GM12878 (cell line): ENCODE results near the gene RRBP1. TPM values are rescaled to one million over a fixed set of nuclear protein-coding genes. Genes with fewer than 3 reads are reported as not detected.

Experiments
- ATAC-seq: fragments of 200-7000 bp; cut with Tn5 transposase; 3 replicates; pipeline ENCODE4 v1.9.1; 2020; ENCODE audit warnings: mild to moderate bottlenecking, moderate library complexity
- BruUV-seq: library from RNA; stranded (reverse); fragments of 400-500 nt; replicated peaks from 2 replicates; lab custom pipeline; 2021; lab: Mats Ljungman, UMichigan
- CTCF ChIA-PET: fragments of 300-600 bp; sonication (Branson Sonifier 250); formaldehyde crosslinking; extraction: SDS; loops from one replicate; lab custom pipeline; 2021; ENCODE audit warnings: inconsistent platforms; lab: Yijun Ruan, JAX
- POLR2A ChIA-PET: fragments of 350-600 bp; formaldehyde crosslinking; extraction: SDS; loops from one replicate; lab custom pipeline; 2021; ENCODE audit warnings: inconsistent platforms; lab: Charles Lee
- RAD21 ChIA-PET: fragments of 300-600 bp; sonication (Branson Sonifier 250); formaldehyde crosslinking; loops from one replicate; lab custom pipeline; 2023; ENCODE audit warnings: antibody characterized with exemption; ENCODE audit not compliant: unreplicated experiment; lab: Charles Lee
- SMC1A ChIA-PET: fragments of 300-600 bp; sonication (Branson Sonifier 250); formaldehyde crosslinking; loops from one replicate; lab custom pipeline; 2023; ENCODE audit not compliant: unreplicated experiment, uncharacterized antibody; lab: Charles Lee
- DNase-seq: peaks from one replicate; pipeline ENCODE4 v3.0.0-alpha.2; 2011; ENCODE audit warnings: low read depth, low spot score
- FAIRE-seq: peaks from 3 replicates; lab custom pipeline; 2011; peaks lifted over from hg19 to GRCh38; lab: Jason Lieb, UNC
- H2AFZ ChIP-seq: 2 replicates; pipeline ENCODE4 v1.6.0; 2011; ENCODE audit warnings: low read depth, low read length, control low read depth; ENCODE audit not compliant: control insufficient read depth
- H3K27ac ChIP-seq: 2 replicates; pipeline ENCODE4 v1.5.1; 2011; ENCODE audit warnings: control low read depth; ENCODE audit not compliant: control insufficient read depth, insufficient read depth
- H3K27me3 ChIP-seq, 2 experiments: replicated peaks in 1 of 2; 2 replicates each; pipeline versions ENCODE4 v1.6.0 to v1.6.1; 2011; ENCODE audit warnings: low read length in 1 of 2; ENCODE audit not compliant: control insufficient read depth in 2 of 2, insufficient read depth in 2 of 2
- H3K36me3 ChIP-seq, 2 experiments: 2 replicates each; pipeline ENCODE4 v1.5.1; 2011; ENCODE audit warnings: low read length in 1 of 2; ENCODE audit not compliant: control insufficient read depth in 2 of 2, insufficient read depth in 2 of 2
- H3K4me1 ChIP-seq: 2 replicates; pipeline ENCODE4 v1.6.1; 2011; ENCODE audit warnings: mild to moderate bottlenecking, low read length, moderate library complexity, mixed read lengths; ENCODE audit not compliant: control insufficient read depth, insufficient read depth
- H3K4me2 ChIP-seq: 2 replicates; pipeline ENCODE4 v1.6.0; 2011; ENCODE audit warnings: control low read depth; ENCODE audit not compliant: control insufficient read depth, insufficient read depth
- H3K4me3 ChIP-seq: fragments of 200-600 bp; sonication (generic); 2 replicates; pipeline ENCODE4 v1.5.1; 2016
- H3K79me2 ChIP-seq: 2 replicates; pipeline ENCODE4 v1.6.0; 2011; ENCODE audit warnings: low read length; ENCODE audit not compliant: control insufficient read depth, insufficient read depth
- H3K9ac ChIP-seq: 2 replicates; pipeline ENCODE4 v1.8.0; 2011; ENCODE audit warnings: low read length, control low read depth, mixed read lengths; ENCODE audit not compliant: control insufficient read depth, insufficient read depth
- H3K9me3 ChIP-seq: replicated peaks from 3 replicates; pipeline ENCODE4 v1.5.1; 2011; ENCODE audit warnings: mild to moderate bottlenecking, low read length; ENCODE audit not compliant: control insufficient read depth, insufficient read depth
- H4K20me1 ChIP-seq: 2 replicates; pipeline ENCODE4 v1.6.0; 2011; ENCODE audit not compliant: control insufficient read depth, insufficient read depth
- ATF2 ChIP-seq: IDR thresholded peaks from 2 replicates; pipeline ENCODE4 v1.6.1; 2012; ENCODE audit warnings: low read length, inconsistent platforms
- ATF7 ChIP-seq: fragments of 450-650 bp; IDR thresholded peaks from 2 replicates; pipeline ENCODE4 v1.6.1; 2016; ENCODE audit warnings: low read depth, mild to moderate bottlenecking
- BCL3 ChIP-seq: IDR thresholded peaks from 2 replicates; pipeline ENCODE4 v1.6.1; 2011; ENCODE audit warnings: borderline replicate concordance, low read depth, mild to moderate bottlenecking, moderate library complexity, low read length; ENCODE audit not compliant: insufficient read depth, poor library complexity, severe bottlenecking
- BHLHE40 ChIP-seq, 2 experiments: fragments of 450-650 bp in 1 of 2; IDR thresholded peaks; 2 replicates each; pipeline ENCODE4 v1.6.1; 2011 to 2017; ENCODE audit warnings: low read depth in 2 of 2, borderline replicate concordance in 1 of 2, improper control_type of control experiment in 1 of 2, low read length in 1 of 2, mild to moderate bottlenecking in 1 of 2
- GABPA ChIP-seq: IDR thresholded peaks from 2 replicates; pipeline ENCODE4 v1.6.1; 2014; ENCODE audit warnings: antibody characterized with exemption, low read depth, mild to moderate bottlenecking, inconsistent platforms
- IRF3 ChIP-seq: fragments of 450-650 bp; IDR thresholded peaks from 2 replicates; pipeline ENCODE4 v1.6.1; 2014; ENCODE audit warnings: mild to moderate bottlenecking
- KLF5 ChIP-seq: fragments of 450-650 bp; IDR thresholded peaks from 2 replicates; pipeline ENCODE4 v1.6.1; 2014; ENCODE audit warnings: mild to moderate bottlenecking; ENCODE audit not compliant: partially characterized antibody
- MTA2 ChIP-seq: fragments of 450-650 bp; IDR thresholded peaks from 2 replicates; pipeline ENCODE4 v1.6.1; 2016; ENCODE audit warnings: low read depth, mild to moderate bottlenecking, moderate library complexity
- MTA3 ChIP-seq: IDR thresholded peaks from 2 replicates; pipeline ENCODE4 v1.6.1; 2012; ENCODE audit warnings: low read length, inconsistent platforms, borderline replicate concordance
- NR2C1 ChIP-seq: fragments of 450-650 bp; IDR thresholded peaks from 2 replicates; pipeline ENCODE4 v1.6.1; 2017; ENCODE audit warnings: antibody characterized with exemption, mild to moderate bottlenecking, moderate library complexity
- POLR2AphosphoS2 ChIP-seq: IDR thresholded peaks from 2 replicates; pipeline ENCODE4 v1.6.1; 2011; ENCODE audit warnings: low read depth, mild to moderate bottlenecking, low read length, improper control_type of control experiment, moderate library complexity
- SREBF1 ChIP-seq: IDR thresholded peaks from 2 replicates; pipeline ENCODE4 v1.6.1; 2012; ENCODE audit warnings: mild to moderate bottlenecking, low read length
- SREBF2 ChIP-seq: IDR thresholded peaks from 2 replicates; pipeline ENCODE4 v1.6.1; 2012; ENCODE audit warnings: mild to moderate bottlenecking, low read length
- SUPT20H ChIP-seq: IDR thresholded peaks from 2 replicates; pipeline ENCODE4 v1.6.1; 2011; ENCODE audit warnings: low read depth, mild to moderate bottlenecking, low read length, moderate library complexity, borderline replicate concordance; ENCODE audit not compliant: control insufficient read depth
- TAF1 ChIP-seq: IDR thresholded peaks from 2 replicates; pipeline ENCODE4 v1.6.1; 2011; ENCODE audit warnings: mild to moderate bottlenecking, low read depth, low read length, borderline replicate concordance
- TCF3 ChIP-seq: IDR thresholded peaks from 2 replicates; pipeline ENCODE4 v1.6.1; 2012; ENCODE audit warnings: low read depth, mild to moderate bottlenecking, low read length, borderline replicate concordance; ENCODE audit not compliant: insufficient read depth
- ZNF24 ChIP-seq: fragments of 450-650 bp; IDR thresholded peaks from 2 replicates; pipeline ENCODE4 v1.6.1; 2017; ENCODE audit warnings: antibody characterized with exemption, mild to moderate bottlenecking
- WGBS: methylation state at CpG from one replicate; pipeline ENCODE4 v1.1.6; 2016; ENCODE audit warnings: low lambda C conversion rate; ENCODE audit not compliant: insufficient replicate concordance, insufficient coverage; ENCODE audit errors: missing lambda C conversion rate; 5-methylcytosine and 5-hydroxymethylcytosine counted together
- in situ Hi-C: fragments of 300-500 bp; cut with MboI; formaldehyde crosslinking; loops from 9 replicates; pipeline ENCODE4 v1.14.3; 2018; ENCODE audit warnings: mixed read lengths
- intact Hi-C: fragments of 100-400 bp; cut with micrococcal nuclease; formaldehyde crosslinking; loops from one replicate; pipeline ENCODE4 v1.14.2; 2022; ENCODE audit not compliant: unreplicated experiment
- polyA plus RNA-seq, 11 experiments: library from polyadenylated mRNA; depleted of rRNA in 4 of 11; unstranded in 6 of 11; stranded (reverse) in 5 of 11; fragments of >200 nt; fragmentation: Nextera tagmentation in 4 of 11; fragmentation: Illumina TruSeq in 1 of 11; extraction: Ambion mirVana in 4 of 11; extraction: Trizol in 1 of 11; gene quantifications; 1 replicate in 1 of 11; 2 replicates in 10 of 11; pipeline versions ENCODE4 v1.2.1 to v1.2.3, GENCODE V29; 2011 to 2016; ENCODE audit warnings: inconsistent platforms in 2 of 11, missing spikeins in 2 of 11, low read depth in 1 of 11
- total RNA-seq, 4 experiments: library from RNA; depleted of rRNA in 3 of 4; stranded (reverse); fragments of >200 nt in 3 of 4; fragmentation: Illumina TruSeq in 1 of 4; extraction: Trizol in 1 of 4; gene quantifications; 2 replicates each; pipeline versions ENCODE4 v1.2.1 to v1.2.3, GENCODE V29; 2013 to 2021

The RRBP1 gene
- total and polyA plus RNA-seq, 10 of the 15 experiments (the other 5 are each of a cell fraction or from before 2014, with no cell fraction given): 1.2 to 57.4 (median 24.6) TPM

GRCh38 chr20:17700637-17701036 lies 18.6 kb upstream of the RRBP1 start:
- ChIA-PET SMC1A (interaction anchor here (1.2 kb wide), 1 partner anchor 183 kb away, joined by 3 read pairs; no protein-coding TSS in a partner anchor), POLR2A (no interaction called here), RAD21 (no interaction called here), CTCF (interaction anchor here (1.2 to 1.5 kb wide), 2 partner anchors 18 kb away, joined by 3 to 5 read pairs; partner anchors contain the start of gene RRBP1)
- Histone ChIP-seq H4K20me1 (no peaks in the 10 kb centered on the region), H3K27me3 (no peaks in the 10 kb centered on the region; a peak in 1 of 4 replicates), H3K36me3 (no peaks in the 10 kb centered on the region), H3K79me2 (no peaks in the 10 kb centered on the region), H3K27ac (no peak overlapping the region), H3K9ac (no peak overlapping the region), H3K4me1 (no peaks in the 10 kb centered on the region), H2AFZ (no peak overlapping the region), H3K9me3 (no peaks in the 10 kb centered on the region; the same call in 2 of the 3 replicates), H3K4me3 (no peak overlapping the region), H3K4me2 (no peak overlapping the region)
- DNase-seq (no peak), FAIRE-seq (no peak), ATAC-seq (no peak)
- 17% methylated on average over 7 of the region's 7 CpGs for WGBS
- intact Hi-C loops (no loop called here), in situ Hi-C loops (no loop called here)
- no TSS peak for BruUV-seq
- TF ChIP-seq SREBF2 (no peak), TAF1 (no peak), BCL3 (no peak), MTA3 (no peak), GABPA (no peak), SUPT20H (no peak), IRF3 (no peak), TCF3 (no peak), ATF2 (no peak), SREBF1 (no peak), MTA2 (no peak), POLR2AphosphoS2 (no peak), NR2C1 (no peak), ZNF24 (no peak), BHLHE40 (IDR thresholded peaks at IDR 0.05; ENCODE audit: borderline replicate concordance in 1 of 2, low read depth in 2 of 2, low read length in 1 of 2) (no peak), ATF7 (no peak), KLF5 (no peak)
